BE2C (cell line): ENCODE results near the gene DNMT1.

Experiments
- DNase-seq: peaks from one replicate; pipeline ENCODE4 v3.0.0-alpha.2; 2020
- H3K27me3 ChIP-seq: fragments of 250-450 bp; sonication (Bioruptor Pico); 2 replicates; pipeline ENCODE4 v1.5.1; 2020; ENCODE audit warnings: mild to moderate bottlenecking
- H3K36me3 ChIP-seq: fragments of 250-450 bp; sonication (Bioruptor Pico); 2 replicates; pipeline ENCODE4 v1.5.1; 2020; ENCODE audit warnings: mild to moderate bottlenecking
- H3K4me1 ChIP-seq: fragments of 250-450 bp; sonication (Bioruptor Pico); 2 replicates; pipeline ENCODE4 v1.5.1; 2020
- H3K4me3 ChIP-seq: 2 replicates; pipeline ENCODE4 v1.5.1; 2011; ENCODE audit warnings: low read depth, low read length
- H3K9me3 ChIP-seq: fragments of 250-450 bp; sonication (Bioruptor Pico); 2 replicates; pipeline ENCODE4 v1.5.1; 2020
- TF ChIP-seq, protein P1 (sequence below): IDR thresholded peaks from 2 replicates; pipeline ENCODE4 v1.5.1; 2012; ENCODE audit warnings: mild to moderate bottlenecking, low read depth, low read length

The DNMT1 gene

GRCh38 chr19:10091370-10091687 lies 103.4 kb downstream of the DNMT1 start:
- H3K9me3 ChIP-seq: peaks cover 8% of the 10 kb centered on the region
- no peaks in the 10 kb centered on the region for H3K36me3 ChIP-seq
- TF ChIP-seq, protein P1, sequence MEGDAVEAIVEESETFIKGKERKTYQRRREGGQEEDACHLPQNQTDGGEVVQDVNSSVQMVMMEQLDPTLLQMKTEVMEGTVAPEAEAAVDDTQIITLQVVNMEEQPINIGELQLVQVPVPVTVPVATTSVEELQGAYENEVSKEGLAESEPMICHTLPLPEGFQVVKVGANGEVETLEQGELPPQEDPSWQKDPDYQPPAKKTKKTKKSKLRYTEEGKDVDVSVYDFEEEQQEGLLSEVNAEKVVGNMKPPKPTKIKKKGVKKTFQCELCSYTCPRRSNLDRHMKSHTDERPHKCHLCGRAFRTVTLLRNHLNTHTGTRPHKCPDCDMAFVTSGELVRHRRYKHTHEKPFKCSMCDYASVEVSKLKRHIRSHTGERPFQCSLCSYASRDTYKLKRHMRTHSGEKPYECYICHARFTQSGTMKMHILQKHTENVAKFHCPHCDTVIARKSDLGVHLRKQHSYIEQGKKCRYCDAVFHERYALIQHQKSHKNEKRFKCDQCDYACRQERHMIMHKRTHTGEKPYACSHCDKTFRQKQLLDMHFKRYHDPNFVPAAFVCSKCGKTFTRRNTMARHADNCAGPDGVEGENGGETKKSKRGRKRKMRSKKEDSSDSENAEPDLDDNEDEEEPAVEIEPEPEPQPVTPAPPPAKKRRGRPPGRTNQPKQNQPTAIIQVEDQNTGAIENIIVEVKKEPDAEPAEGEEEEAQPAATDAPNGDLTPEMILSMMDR: no peak
- H3K4me1 ChIP-seq: peaks cover 1% of the 10 kb centered on the region; the same call in 1 of the 2 replicates
- H3K4me3 ChIP-seq: no peak overlapping the region
- no peak for DNase-seq
- H3K27me3 ChIP-seq: peaks cover 6% of the 10 kb centered on the region

GRCh38 chr19:10089801-10090375 lies 104.9 kb downstream of the DNMT1 start:
- Histone ChIP-seq H3K4me1 (no peaks in the 10 kb centered on the region), H3K27me3 (peaks cover 17% of the 10 kb centered on the region), H3K36me3 (no peaks in the 10 kb centered on the region), H3K9me3 (no peaks in the 10 kb centered on the region), H3K4me3 (no peak overlapping the region)
- no peak for DNase-seq
- TF ChIP-seq, protein P1: no peak

GRCh38 chr19:10088949-10089554 lies 105.7 kb downstream of the DNMT1 start:
- DNase-seq: no peak
- TF ChIP-seq, protein P1: no peak
- Histone ChIP-seq H3K27me3 (peaks cover 17% of the 10 kb centered on the region), H3K9me3 (no peaks in the 10 kb centered on the region), H3K4me1 (no peaks in the 10 kb centered on the region), H3K4me3 (no peak overlapping the region), H3K36me3 (no peaks in the 10 kb centered on the region)

DNA sequence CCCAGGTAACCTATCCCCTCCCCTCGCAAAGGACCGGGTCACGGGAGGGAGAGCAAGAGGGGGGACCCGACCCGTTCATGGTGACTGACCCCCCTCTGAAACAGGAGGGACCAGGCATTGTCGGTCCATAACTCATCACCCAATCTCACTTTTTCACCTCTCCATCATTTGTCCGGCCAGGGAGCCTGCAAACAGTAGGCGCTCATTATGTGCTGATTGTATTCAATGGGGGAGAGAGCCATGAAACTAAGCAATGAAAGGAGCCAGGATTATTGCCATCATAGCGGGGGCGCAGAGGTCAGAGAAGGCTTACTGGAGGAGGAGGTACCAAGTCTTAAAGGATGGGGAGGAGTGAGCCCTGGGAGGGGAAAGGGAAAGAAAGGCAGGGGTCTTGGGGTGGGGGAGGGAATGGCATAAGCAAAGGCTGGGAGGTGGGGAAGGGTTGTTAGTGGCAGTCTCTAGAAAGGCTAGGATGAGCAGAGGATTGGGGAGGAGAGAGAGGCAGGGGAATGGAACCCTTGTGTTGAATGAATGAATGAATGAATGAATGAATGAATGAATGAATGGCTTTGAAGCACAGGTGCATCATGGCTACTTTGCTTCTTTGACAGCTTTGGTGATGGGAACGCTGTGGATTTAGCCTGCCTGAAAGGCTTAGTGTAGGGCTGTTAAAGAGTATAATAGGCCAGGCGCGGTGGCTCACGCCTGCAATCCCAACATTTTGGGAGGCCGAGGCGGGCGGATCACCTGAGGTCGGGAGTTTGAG lies 107.3 kb downstream of the DNMT1 start:
- Histone ChIP-seq H3K4me1 (no peaks in the 10 kb centered on the region), H3K27me3 (peaks cover 28% of the 10 kb centered on the region), H3K9me3 (no peaks in the 10 kb centered on the region), H3K36me3 (no peaks in the 10 kb centered on the region), H3K4me3 (no peak overlapping the region)
- TF ChIP-seq, protein P1: no peak
- DNase-seq: no peak

GRCh38 chr19:10086591-10087192 lies 108.1 kb downstream of the DNMT1 start:
- TF ChIP-seq, protein P1: no peak
- Histone ChIP-seq H3K9me3 (no peaks in the 10 kb centered on the region), H3K4me3 (peak overlapping the region; percentile 58), H3K4me1 (no peaks in the 10 kb centered on the region), H3K27me3 (peaks cover 29% of the 10 kb centered on the region), H3K36me3 (no peaks in the 10 kb centered on the region)
- no peak for DNase-seq
